ENCODE measurements around the gene MYO16.

- TF ChIP-seq POLR2A (IDR thresholded peaks at IDR 0.05) (no peak), CTCF (IDR thresholded peaks at IDR 0.05) (no peak), EP300 (IDR thresholded peaks at IDR 0.05) (no peak)
Observed at GRCh38 chr13:108924541-108924940, 295.1 kb downstream of the MYO16 start.

Measured in ovary (tissue), 3 donors.